ENCODE measurements around the gene BRPF3.

BRPF3 gene

GRCh38 chr6:36235309-36235708 lies 38.8 kb downstream of the BRPF3 start:
- DNase-seq = peak in 2 of 3 donors; percentile 20 to 22

GRCh38 chr6:36235862-36236261 lies 39.3 kb downstream of the BRPF3 start:
- no peak for DNase-seq

GRCh38 chr6:36239774-36240173 lies 43.2 kb downstream of the BRPF3 start:
- DNase-seq = no peak

GRCh38 chr6:36241728-36242127 lies 45.2 kb downstream of the BRPF3 start:
- DNase-seq = peak; percentile 86 to 95 (median 91)

DNA sequence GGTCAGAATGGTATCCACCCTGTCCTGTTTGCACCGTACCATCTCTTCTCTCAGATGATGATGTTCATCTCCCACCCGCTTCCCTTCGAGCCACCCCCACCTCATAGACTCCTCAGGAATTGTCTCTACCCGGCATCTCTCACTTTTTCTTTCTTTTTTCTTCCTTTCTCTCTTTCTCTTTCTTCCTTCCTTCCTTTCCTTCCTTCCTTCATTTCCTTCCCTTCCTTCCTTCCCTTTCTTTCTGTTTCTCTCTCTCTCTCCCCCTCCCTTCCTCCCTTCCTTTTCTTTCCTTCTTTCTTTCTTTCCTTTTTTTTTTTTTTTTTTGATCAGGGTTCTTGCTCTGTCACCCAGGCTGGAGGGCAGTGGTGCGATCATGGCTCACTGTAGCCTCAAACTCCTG lies 45.6 kb downstream of the BRPF3 start:
- no peak for DNase-seq

DNA sequence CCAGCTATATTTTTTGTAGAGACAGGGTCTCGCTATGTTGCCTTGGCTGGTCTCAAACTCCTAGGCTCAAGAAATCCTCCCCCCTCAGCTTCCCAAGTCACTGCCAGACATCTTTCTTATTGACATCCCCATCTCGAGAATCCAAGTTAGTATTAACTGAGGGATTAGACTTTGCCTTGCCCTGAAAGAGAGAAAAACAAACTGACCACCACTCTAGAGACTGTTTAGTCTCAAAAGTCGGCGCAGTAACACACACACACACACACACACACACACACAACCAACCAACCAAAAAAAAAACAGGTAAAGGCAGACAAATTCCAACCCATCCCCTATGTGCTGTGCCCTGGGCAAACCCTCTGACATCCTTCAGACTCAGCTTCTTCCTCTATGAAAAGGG lies 46.1 kb downstream of the BRPF3 start:
- DNase-seq = no peak

GRCh38 chr6:36243562-36244212 lies 47.1 kb downstream of the BRPF3 start:
- DNase-seq = no peak

GRCh38 chr6:36244641-36245280 lies 48.2 kb downstream of the BRPF3 start:
- no peak for DNase-seq

DNA sequence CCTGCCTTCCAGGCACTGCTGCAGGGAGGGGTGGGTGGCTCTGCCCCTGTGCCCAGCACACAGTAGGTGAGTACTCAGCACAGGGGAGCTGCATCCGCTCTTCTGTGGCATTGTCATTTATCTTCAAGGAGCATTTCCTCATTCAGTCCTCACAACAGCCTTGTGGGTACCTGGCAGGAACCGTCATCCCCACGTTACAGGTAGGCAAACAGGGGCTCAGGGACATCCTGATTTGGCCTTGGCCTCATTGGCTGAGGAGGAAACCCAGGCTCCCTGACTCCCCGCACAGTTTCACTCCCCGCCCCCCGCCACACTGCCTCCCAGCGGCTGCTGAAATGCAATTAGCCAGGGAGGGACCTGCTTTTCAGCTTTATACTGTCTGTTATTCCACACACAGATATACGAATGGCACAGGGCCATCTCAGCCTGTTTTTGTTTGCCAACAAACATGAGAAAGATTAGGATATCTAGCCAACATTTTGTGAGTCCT lies 49.1 kb downstream of the BRPF3 start:
- DNase-seq = peak in 1 of 3 donors; percentile 26

GRCh38 chr6:36246506-36247268 lies 50.1 kb downstream of the BRPF3 start:
- peak in 2 of 3 donors; percentile 32 to 48 for DNase-seq

GRCh38 chr6:36247693-36248092 lies 51.1 kb downstream of the BRPF3 start:
- no peak for DNase-seq

- DNase-seq = peak in 2 of 3 donors; percentile 25 to 43
These were observed 52.4 kb downstream of the BRPF3 start for GRCh38 chr6:36248980-36249379.

- no peak for DNase-seq
These were observed 53.0 kb downstream of the BRPF3 start for GRCh38 chr6:36249536-36249935.

- DNase-seq = no peak
These were observed 55.5 kb downstream of the BRPF3 start for GRCh38 chr6:36252005-36252404.

DNA sequence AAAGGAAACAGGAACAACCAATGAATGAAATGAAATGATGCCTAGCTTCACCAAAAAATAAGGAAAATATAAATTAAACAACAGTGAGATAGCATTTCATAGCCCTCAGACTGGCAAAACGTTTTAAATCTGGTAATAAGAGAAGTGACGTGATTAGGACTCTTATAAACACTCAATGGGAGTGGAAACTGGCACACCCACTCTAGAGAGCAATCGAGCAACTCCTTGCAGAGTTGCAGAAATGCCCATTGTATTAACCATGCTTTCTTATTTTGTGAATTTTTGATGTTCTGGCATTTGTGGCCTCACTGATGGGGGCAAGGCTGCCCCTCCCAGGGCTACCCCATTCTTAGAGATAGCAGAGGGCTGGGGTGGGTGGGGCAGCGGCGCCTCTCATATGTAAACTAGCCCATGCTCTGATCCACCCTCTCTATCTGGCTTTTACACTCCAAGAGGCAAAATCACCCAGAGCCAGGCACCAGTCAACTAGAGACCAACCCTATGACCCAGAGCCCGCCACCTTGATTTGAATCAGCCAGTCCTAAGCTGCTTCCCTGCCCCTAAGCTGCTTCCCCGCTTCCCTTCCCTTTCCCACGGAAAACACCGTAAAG lies 67.0 kb downstream of the BRPF3 start:
- no peak for DNase-seq

DNA sequence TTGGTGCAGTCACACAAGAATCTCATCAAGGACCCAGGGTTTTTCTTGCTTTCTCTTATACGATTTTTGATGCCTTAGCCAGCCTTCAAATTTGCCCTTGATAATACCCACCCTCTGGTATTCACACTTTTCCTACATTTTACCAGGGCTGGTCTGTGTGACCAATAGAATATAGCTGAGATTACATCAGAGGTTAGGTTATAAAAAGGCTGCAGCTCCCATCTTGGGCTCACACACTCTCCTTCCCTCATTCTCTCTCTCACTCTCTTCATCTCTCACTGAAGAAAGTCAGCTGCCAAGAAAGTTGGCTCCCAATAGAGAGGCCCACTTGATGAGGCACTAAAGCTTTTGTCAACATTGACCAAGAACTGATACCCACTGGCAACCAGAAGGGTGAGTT lies 69.2 kb downstream of the BRPF3 start:
- DNase-seq = no peak

GRCh38 chr6:36266913-36267644 lies 70.5 kb downstream of the BRPF3 start:
- DNase-seq = no peak

DNA sequence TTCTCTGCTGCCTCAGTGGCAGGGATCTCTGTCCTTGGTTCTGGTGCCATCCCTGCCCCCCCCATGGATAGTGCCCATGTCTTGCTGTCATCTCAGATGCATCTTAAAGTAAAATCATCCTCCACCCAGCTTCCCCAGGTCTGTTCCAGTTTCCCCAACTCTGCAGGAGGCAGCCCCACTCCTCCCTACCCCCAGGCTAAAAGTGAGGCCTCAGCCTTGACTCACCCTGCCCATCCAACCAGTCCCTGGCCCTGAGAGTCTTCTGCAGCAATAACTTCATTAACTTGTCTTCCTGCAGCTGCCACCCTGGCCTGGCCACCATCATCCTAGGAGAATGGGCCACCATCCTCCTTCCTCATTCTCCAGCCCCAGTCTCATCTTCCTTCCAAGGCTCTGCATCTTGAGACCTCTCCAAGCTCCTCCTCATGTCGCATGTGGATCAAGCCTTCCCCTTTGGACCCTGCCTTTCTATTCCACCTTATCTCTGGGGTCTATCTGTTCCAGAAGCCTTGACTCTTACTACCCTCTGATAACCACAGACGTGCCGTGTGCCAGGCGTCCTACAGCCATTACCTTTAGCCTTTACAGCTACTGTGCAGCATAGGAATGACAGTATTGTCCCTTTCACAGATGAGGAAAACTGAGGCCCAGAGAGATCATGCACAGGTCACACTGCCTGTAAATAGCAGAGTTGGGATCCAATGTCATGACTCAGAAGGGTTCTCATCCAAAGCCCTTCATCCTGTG lies 71.4 kb downstream of the BRPF3 start:
- DNase-seq = no peak

DNA sequence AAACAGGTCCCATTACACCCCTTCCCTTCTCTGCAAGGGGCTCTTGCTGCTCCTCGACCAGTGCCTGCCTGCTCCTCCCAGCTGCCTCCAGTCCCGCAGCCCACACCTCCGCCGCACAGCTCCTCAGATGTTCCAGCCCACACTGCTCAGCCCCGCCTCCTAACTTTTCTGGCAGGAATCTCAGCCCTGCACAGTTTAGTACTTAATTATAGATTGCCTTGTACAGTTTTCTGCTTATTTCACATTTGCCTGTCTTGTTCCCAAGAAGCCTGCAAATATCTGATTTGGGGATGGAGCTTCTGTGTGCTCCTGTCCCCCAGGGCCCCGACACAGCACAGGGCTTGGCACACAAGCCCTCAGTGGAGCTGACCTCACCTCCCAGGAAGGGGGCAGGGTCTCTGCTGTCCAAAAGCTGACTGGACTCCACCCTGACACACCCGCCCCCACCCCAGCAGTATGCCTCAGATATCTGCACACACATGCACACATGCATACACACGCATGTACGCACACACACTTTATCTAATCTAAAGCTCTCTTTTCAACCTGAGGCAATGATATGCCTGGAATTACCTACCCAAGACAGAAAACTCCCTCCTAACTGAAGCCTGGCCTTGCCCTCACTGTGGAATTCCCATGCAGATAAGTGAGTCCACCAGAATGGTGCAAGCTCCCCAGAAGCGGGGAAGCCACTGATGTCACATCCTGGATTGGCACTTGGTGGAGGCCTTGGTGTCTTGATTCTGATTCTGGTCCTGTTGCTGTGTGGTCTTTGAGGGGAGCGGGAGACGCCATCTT lies 72.1 kb downstream of the BRPF3 start:
- peak; percentile 61 to 66 (median 63) for DNase-seq

DNA sequence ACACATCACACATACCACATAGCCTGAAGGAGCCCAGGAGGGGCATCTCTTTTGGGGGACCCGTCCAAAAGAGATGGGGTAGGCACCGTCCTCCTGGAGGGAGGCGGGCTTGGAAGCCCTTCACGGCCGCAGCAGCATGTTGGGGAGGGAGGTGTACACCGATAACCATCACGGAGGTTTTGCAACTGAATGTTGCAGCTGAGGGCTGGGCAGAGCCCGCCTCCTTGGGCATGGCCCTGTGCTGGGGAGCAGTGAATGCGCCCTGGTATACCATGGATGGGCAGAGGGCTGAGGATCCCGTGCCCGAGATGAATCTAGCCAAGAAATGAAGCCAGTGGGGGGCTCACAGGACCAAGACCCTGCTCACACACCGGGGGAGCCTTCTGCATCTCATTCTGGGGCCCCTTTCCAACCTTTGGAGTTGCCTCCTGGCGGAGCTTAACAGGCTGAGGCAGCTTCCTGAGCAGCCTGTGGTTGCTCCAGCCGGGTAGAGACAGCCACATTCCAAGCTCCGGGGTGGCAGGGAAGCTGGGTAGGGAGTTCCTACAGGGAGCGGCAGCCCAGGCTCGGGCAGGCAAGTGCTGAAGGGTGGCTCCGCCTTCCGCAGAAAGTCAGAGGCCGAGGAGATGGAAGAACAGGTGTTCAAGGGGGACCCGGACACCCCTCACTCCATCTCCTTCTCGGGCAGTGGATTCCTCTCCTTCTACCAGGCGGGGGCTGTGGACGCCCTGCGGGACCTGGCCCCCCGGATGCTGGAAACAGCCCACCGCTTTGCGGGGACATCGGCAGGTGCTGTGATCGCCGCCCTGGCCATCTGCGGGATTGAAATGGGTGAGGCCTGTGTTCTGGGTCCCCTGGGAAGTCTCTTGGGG lies 73.5 kb downstream of the BRPF3 start, which contains the start of gene PNPLA1:
Gene PNPLA1, plus strand, starts transcription at position 227 of the 872 bp plus-strand sequence. Its CDS starts 400 bp downstream, at position 627.
- no peak for DNase-seq
